Erythroblast (primary cell): ENCODE data around the gene ZNF577.

ENCODE experiments used
- GATA1 ChIP-seq: IDR thresholded peaks from 2 replicates; pipeline ENCODE4 v1.6.1; 2011; ENCODE audit warnings: low read depth, mild to moderate bottlenecking, control low read depth, low read length, moderate library complexity
- POLR2A ChIP-seq: IDR thresholded peaks from 2 replicates; pipeline ENCODE4 v1.6.1; 2011; ENCODE audit warnings: mild to moderate bottlenecking, low read length

GRCh38 chr19:51822325-51822724, 65.4 kb downstream of the ZNF577 start:
- TF ChIP-seq POLR2A, result no peak
- TF ChIP-seq GATA1, result no peak
